Hypothalamus (tissue), 51 donors: ENCODE measurements around the gene PHPT1.
"Not testable (repeated sequence)": the region's sequence is repeated elsewhere in the genome, so short reads cannot be mapped to it uniquely, and the experiment has no call there.

Source experiments
- DNase-seq, 51 donors: peaks; one replicate each; lab custom pipeline; 2025; lab: John Stamatoyannopoulos, UW

Gene PHPT1

DNA sequence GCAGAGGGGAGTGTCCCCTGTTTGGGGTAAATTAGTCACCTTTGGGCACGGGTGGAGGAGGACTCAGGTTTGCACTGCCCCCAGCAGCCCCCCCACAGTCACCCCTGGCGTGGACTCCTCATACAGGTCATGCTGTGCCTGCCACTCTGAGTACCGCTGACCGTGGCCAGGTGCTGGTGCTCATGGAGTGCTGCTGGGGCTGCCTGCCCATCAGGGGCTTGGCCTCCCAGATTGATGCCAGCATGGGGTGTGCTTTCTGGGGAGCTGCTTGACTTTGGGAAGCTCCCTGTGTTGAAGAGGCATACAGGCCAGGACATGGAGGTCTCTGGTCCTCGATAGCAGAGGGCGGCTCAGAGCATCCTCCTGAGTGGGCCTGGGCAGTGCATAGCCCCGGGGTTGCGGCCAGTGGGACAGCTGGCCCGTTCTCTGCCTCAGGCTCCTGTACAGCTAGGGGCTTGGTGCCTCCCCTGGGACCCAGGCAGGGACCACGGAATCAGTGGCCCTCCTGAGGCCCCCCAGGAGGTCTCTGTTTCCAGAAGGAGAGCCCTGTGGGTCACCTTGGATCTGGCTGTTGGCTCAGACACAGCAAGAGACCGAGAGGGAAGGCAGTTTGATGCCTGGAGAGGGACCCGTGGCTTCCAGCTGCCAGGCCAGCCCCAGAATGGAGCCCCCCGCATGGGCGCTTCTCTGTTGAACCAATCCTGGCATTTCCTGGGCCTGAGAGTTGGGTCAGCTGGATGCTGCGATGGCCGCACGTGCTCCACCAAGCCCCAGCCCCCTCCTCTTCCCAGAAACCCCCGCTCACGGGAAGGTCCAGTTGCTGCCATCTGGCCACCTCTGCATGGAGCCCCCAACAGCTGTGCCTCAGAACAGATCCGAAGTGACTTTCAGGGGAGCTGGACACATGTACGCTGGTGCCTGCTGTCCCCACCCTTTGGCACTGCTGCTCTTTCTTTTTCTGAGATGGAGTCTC, 13.0 kb upstream of the PHPT1 start:
- no peak for DNase-seq

DNA sequence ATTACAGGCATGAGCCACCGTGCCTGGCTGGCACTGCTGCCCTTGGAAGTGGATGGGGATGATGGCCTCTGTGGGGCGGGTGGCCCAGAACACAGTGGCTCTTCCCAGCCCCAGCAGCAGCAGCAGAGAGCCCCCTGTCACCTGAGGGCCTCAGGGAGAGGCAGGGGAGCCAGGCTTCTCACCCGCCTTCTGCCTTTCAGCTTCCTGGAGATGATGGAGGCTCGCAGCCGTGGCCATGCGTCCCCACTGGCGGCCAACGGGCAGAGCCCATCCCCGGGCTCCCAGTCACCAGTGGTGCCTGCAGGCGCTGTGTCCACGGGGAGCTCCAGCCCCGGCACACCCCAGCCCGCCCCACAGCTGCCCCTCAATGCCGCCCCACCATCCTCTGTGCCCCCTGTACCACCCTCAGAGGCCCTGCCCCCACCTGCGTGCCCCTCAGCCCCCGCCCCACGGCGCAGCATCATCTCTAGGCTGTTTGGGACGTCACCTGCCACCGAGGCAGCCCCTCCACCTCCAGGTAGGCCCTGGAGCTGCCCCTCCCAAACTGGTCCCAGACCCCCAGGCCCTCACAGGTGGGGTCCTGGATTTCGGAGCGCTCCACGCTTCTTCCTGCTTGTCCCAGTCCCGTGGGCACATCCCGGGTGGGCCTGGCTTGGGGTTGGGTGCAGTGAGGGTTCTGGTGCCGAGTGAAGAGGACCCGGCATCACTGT, 11.9 kb upstream of the PHPT1 start:
- no peak for DNase-seq

DNA sequence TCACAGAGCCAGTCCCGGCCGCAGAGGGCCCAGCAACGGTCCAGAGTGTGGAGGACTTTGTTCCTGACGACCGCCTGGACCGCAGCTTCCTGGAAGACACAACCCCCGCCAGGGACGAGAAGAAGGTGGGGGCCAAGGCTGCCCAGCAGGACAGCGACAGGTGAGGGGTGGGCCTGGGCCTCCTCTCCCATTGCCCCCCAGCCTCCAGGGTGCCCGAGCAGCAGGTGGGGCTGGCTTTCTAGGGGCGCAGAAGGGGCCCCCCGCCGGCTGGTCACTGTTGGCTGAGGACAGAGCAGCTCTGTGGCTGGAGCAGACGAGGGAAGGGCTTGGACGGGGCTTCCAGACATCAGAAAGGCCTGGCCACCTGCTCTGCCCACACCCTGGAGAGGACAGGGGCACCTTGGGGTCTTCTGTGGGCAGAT, 11.3 kb upstream of the PHPT1 start:
- DNase-seq: not testable (repeated sequence)

DNA sequence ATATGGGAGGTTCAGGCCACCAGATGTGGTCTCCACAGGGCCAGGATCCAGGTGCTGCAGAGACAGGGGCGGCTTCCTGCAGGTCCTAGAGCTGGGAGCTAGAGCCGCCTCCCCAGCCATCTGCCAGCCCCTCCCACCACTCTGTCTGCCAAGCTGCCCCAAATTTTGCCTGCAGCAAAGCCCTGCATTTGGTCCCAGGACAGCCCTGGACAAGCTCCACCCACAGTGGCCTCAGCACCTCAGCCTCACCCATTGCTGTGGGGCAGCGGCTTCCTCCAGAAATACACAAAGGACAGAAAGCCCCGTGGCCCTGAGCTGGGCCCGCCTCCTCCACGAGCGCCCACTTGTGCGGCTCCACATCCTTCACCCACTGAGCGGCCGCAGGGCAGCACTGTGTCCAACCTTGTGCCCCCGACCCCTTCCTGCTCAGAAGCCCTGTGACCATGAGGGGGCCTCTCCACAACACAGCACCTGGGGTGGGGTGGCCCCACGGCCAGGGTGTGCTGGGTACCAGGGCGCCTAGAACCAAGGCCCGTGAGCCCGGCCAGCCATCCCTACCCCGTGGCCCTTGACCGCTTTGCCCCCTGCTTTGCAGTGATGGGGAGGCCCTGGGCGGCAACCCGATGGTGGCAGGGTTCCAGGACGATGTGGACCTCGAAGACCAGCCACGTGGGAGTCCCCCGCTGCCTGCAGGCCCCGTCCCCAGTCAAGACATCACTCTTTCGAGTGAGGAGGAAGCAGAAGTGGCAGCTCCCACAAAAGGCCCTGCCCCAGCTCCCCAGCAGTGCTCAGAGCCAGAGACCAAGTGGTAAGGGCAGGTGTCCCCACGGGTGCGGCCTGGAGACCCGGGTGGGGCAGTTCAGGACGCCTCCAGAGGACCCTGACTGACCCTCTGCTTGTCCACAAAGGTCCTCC, 10.6 kb upstream of the PHPT1 start:
- no peak for DNase-seq

DNA sequence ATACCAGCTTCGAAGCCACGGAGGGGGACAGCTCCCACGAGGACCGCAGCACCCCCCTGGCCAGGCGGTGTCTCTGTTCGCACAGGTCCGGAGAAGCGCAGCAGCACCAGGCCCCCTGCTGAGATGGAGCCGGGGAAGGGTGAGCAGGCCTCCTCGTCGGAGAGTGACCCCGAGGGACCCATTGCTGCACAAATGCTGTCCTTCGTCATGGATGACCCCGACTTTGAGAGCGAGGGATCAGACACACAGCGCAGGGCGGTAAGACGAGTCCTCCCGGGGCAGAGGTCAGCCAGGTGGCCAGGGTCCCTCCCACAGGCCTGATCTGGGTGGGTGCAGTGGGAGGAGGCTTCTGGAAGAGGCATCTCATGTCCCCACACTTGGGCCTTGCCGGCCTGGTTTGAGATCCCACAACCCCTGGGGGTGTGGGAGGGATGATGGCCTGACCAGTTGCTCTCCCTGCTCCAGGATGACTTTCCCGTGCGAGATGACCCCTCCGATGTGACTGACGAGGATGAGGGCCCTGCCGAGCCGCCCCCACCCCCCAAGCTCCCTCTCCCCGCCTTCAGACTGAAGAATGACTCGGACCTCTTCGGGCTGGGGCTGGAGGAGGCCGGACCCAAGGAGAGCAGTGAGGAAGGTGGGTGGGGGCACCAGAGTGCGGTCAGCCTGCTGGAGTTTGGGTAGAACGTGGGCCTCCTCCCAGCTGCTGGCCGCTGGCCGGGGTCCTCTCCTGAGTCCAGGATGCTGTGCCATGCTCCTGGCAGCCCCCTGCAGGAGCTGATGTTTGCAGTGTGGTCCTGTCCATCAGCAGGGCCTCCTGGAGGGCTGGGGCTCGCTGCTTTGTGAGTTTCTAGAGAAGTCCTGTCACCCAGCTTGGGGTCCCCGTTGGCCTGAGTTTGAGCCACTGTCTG, 9.7 kb upstream of the PHPT1 start:
- no peak for DNase-seq

DNA sequence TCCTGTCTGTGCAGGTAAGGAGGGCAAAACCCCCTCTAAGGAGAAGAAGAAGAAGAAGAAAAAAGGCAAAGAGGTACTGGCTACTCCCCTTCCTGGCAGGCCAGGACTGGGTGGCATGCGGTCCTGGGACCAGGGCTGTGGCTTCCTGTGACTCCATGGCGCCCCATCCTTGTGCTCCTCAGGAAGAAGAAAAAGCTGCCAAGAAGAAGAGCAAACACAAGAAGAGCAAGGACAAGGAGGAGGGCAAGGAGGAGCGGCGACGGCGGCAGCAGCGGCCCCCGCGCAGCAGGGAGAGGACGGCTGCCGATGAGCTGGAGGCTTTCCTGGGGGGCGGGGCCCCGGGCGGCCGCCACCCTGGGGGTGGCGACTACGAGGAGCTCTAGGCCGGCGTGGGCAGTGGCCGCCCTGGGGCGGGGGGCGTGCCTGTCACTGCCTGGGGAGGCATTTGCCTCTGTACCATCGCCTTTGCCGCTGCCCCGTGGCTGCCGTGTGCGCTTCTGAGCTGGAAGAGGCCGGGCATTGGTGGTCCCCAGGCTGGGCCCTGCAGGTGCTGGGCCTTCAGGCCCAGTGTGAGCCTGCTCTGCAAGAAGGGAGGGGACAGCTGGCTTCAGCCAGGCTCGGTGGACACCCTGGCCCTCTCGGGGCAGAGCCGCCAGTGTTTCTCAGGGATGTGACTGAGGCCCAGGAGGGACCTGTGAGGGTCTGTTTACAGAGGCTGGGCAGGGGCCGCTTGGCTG, 8.9 kb upstream of the PHPT1 start:
- DNase-seq: no peak

DNA sequence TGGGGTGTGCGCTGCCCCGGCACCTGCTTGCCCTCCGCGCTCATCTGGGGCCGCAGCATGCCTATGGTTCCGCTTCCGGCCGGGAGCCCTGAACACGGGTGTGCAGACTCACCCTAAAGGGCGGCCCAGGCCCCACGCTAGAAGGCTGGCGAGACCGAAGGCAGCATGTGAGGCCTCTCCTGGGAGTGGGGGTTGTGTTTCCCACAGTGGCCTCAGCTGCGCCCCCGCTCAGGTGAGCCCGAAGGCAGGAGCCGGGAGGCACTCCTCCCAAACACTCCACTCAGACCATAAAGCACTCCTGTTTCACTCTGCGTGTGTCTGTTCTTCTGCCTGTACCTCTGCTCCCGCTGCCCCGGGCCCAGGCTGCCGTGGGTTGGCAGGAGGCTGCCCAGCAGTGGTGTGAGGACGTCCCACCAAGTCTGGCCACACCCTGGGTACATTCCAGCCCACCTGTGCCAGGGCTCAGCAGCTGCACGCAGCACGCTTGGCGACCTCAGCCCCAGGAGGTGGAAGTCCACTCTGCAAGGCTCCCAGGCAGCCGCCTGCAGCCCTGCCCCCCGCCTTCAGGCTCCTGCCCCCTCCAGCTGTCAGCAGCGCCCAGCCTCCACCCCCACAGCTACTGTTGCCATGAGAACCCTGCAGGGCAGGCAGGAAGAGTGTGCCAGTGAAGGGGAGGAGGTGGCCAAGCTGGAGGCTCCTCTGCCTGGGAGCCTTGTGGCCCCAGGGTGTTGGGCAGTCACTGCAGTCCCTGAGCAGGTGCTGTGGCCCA, 8.1 kb upstream of the PHPT1 start:
- DNase-seq: peak in 48 of 51 donors; percentile 20 to 88 (median 72)

DNA sequence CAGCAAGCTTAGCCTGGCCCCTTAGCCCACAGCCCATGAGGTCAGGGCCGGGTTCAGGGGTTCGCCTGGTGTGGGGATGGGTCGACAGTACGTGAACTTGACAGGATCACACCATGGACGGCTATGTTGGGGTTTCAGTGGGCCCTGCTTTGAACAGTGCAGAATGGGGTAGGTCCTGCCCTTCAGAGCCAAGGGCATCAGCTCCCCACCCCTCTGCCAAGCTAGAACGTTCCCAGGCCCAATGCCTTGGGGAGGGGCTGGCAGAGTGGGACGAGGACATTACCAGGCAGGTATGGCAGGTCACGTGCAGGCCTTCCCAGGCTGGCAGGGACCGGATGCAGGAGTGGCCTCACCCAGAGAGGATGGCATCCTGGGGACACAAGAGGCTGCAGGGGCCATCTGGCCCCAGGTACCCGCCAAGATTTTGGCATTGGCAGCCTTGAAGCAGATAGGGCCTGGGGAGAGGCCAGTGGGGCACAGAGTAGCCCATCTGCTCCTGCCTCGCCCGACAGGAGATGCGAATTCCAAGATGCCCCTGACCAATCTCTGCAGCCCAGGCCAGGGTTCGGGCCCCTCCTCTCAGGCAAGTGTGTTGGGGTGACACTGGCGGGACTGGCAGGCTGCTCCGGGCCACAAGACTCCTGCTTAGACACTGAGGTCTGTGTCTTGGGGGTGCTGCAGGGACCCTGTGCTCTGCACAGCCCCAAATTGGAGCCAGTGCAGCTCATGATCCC, 7.4 kb upstream of the PHPT1 start:
- DNase-seq: not testable (repeated sequence)

DNA sequence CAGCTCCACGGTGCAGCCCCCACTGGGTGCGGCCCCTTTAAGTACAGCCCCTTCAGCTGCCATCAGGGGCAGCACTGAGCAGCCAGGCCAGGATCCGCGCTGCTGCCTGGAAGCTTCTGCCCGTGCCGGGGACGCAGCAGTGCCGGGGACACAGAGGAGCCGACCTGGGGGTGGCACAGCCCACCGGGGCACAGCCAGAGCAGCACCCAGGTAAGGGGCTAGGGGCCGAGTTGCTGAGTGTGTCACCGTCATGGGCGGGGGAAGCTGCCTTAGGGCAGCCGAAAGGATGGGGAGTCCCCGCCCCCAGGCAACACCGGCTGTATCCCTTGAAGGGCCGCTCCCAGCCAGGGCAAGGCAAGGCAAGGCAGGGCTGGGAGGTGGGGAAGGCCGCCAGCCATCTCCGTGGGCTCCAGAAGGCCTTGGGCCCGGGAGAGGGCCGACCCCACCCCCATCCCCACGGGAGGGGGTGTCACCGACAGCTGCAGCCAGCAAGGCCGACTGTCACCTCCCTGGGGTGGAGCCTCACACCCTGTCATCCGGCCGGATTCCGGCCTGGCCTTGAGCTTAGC, 6.7 kb upstream of the PHPT1 start, which contains the start of gene AJM1:
Gene AJM1, plus strand, starts transcription at position 99 of the 569 bp plus-strand sequence. CDS start 1,937 bp downstream, outside the sequence.
- peak; percentile 28 to 88 (median 68) for DNase-seq

DNA sequence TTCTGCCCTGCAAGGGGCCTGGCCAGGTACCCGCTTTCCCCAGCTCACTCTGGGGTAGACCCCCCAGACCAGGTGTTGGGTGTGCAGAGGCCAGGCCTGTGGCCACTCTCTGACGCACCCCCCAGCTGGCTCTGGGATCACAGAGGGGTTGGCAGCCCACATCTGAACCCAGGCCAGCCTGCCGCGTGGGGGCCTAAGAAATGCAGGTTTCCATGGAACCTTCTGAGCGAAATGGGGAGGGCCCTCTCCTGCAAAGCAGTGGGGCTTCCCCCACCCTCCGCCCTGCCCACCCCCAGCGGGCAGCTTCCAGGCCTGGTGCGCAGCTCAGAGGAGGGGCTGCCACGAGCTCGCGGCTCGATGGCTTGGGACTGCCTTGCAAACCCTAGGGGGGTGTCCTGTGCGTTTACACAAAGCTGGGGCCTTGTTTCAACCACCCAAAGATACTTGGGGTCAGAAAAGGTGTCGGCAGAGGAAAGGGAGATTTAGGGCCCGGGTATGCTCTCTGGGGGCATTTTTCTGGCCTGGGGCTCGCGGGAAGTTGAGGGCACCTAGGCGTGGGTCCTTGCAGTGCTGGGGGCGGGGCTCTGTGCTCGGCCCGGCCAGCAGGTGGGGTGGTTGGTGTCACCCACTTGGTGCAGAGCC, 5.9 kb upstream of the PHPT1 start:
- DNase-seq: peak in 18 of 51 donors; percentile 17 to 57 (median 30)

DNA sequence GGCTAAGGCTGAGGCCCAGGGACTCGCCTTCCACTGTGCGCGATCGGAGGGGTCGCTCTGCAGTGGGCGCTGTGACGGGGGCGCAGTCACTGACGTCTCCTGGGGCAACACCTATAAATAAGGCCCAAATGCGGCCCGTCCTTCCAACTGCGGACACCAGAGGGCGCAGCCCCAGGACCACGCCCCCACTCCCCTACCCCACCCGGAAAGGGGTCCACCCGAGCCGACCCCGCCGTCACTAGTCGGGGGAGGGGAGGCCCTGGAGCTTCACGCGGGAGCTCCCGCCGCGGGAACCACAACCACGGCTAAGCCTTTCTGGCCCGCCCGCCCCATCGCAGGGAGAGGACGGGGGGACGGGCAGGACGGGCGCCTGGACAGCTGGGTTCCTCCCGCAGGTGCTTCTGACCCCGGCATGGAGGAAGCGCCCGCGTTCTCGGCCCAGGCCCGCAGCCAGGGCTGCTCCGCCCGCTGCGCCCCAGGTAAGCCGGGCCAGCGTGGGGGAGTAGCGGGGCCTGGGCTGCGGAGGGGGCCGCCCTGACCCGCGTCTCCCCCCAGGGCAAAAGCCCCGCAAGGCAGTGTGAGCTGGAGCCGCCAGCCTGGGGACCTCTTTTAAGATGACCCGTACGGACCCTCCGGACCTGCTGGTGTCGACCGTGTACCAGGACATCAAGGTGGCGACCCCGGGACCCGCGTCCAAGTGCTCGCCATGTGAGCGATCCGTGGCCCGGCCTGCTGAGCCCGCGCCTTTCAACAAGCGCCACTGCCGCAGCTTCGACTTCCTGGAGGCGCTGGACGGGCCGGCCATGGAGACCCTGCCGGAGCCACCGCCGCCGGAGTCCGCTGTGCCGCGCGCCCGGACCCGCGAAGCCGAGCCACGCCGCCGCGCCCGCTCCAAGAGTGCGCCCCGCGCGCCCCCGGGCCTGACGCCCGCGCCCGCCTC, 5.1 kb upstream of the PHPT1 start:
- DNase-seq: peak in 15 of 51 donors; percentile 10 to 51 (median 26)

DNA sequence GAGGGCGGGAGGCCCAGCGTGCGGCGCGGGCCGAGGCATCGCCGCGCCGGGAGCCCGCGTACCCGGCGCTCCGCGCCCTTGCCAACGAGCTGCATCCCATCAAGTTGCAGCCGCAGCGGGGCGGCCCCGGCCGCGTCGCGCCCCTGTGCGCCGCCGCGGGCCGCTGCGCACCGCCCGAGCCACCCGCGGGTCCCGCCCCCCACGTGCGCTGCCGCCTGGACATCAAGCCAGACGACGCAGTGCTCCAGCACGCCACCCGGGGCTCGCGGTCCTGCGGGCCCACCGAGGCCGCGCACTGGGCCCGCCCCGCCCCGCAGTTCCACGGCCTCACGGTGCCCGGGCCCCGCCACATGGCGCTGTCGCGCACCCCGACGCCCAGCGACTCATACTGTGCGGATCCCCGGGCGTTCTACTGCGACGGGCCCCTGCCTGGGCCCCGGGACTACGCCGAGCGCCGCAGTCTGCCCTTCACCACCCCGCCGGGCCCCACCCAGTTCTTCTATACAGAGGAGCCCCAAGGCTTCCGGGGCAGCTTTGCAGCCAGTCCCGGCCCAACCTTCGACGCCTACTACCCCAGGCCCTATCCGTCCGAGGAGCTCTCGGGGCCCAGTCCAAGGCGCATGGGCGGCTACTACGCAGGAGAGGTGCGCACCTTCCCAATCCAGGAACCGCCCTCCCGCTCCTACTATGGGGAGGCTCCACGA, 4.3 kb upstream of the PHPT1 start:
- DNase-seq: no peak

DNA sequence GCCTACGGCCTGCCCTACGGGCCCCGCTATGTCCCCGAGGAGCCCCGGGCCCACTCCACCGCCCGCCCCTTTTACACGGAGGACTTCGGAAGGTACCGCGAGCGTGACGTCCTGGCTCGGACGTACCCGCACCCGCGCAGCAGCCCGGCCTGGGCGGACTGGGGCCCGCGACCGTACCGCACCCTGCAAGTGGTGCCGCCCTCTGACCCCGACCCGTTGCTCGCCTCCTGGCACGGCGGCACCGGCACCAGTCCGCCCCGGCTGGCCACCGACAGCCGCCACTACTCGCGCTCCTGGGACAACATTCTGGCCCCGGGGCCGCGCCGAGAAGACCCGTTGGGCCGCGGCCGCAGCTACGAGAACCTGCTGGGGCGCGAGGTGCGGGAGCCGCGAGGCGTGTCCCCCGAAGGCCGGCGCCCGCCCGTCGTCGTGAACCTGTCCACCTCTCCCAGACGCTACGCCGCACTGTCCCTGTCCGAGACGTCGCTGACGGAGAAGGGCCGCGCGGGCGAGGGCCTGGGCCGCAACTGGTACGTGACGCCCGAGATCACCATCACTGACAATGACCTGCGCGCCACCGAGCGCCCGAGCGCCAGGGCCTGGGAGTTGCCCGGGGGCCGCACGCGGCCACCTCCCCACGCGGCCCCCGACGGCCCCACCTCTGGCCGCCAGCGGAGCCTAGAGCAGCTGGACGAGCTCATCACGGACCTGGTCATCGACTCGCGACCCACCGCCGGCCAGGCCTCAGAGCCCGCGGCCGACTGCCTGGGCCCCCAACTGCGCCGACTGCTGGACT, 3.5 kb upstream of the PHPT1 start:
- no peak for DNase-seq
